Measurements from ENCODE around the gene NKIRAS1.

The NKIRAS1 gene

DNA sequence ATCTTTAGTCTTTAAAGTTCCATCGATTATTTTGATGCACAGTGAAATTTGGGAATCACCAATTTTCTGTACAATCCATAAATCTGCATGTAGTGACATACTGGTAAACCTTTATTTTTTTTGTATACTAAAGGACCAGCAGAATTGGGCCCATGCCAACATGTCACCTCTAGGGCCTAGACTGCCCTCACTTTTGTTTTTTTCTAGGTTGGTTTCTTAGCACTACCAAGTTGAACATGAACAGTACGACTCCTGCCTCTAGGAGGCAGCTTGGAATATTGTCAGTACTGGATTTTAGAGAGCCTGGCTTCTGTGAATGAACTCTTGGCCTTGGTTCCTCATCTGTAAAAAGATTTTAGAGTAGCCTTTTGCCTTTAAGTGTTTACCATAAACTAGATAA lies 32.3 kb downstream of the NKIRAS1 start:
- TF ChIP-seq FOXP2 (optimal IDR thresholded peaks at IDR 0.05; ENCODE audit: borderline replicate concordance, extremely low read depth, extremely low read length, insufficient read depth) (no peak), TAF1 (IDR thresholded peaks at IDR 0.05; ENCODE audit: borderline replicate concordance, insufficient read depth, low read length) (no peak), POLR2AphosphoS5 (IDR thresholded peaks at IDR 0.05; ENCODE audit: low read depth, low read length) (no peak), SIN3A (IDR thresholded peaks at IDR 0.05; ENCODE audit: borderline replicate concordance, insufficient read depth, low read length) (no peak)
- TF ChIP-seq, protein P1, sequence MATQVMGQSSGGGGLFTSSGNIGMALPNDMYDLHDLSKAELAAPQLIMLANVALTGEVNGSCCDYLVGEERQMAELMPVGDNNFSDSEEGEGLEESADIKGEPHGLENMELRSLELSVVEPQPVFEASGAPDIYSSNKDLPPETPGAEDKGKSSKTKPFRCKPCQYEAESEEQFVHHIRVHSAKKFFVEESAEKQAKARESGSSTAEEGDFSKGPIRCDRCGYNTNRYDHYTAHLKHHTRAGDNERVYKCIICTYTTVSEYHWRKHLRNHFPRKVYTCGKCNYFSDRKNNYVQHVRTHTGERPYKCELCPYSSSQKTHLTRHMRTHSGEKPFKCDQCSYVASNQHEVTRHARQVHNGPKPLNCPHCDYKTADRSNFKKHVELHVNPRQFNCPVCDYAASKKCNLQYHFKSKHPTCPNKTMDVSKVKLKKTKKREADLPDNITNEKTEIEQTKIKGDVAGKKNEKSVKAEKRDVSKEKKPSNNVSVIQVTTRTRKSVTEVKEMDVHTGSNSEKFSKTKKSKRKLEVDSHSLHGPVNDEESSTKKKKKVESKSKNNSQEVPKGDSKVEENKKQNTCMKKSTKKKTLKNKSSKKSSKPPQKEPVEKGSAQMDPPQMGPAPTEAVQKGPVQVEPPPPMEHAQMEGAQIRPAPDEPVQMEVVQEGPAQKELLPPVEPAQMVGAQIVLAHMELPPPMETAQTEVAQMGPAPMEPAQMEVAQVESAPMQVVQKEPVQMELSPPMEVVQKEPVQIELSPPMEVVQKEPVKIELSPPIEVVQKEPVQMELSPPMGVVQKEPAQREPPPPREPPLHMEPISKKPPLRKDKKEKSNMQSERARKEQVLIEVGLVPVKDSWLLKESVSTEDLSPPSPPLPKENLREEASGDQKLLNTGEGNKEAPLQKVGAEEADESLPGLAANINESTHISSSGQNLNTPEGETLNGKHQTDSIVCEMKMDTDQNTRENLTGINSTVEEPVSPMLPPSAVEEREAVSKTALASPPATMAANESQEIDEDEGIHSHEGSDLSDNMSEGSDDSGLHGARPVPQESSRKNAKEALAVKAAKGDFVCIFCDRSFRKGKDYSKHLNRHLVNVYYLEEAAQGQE (IDR thresholded peaks at IDR 0.05; ENCODE audit: insufficient read depth in 1 of 2, low read depth in 2 of 2, low read length in 2 of 2) = no peak

DNA sequence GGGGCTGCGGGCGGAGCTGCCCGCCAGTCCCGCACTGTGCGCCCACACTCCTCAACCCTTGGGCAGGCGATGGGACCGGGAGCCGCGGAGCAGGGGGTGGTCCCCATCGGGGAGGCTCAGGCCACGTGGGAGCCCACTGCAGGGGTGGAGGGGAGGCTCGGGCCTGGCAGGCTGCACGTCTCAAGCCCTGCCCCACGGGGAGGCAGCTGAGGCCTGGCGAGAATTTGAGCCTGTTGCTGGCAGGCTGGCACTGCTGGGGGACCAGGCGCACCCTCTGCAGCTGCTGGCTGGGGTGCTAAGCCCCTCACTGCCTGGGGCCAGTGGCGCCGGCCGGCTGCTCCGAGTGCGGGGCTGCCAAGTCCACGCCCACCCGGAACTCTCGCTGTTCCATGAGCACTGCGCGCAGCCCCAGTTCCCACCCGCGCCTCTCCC lies 34.3 kb downstream of the NKIRAS1 start:
- no peak for TF ChIP-seq POLR2AphosphoS5 (IDR thresholded peaks at IDR 0.05; ENCODE audit: low read depth, low read length)
- TF ChIP-seq SIN3A (IDR thresholded peaks at IDR 0.05; ENCODE audit: borderline replicate concordance, insufficient read depth, low read length) = no peak
- no peak for TF ChIP-seq TAF1 (IDR thresholded peaks at IDR 0.05; ENCODE audit: borderline replicate concordance, insufficient read depth, low read length)
- TF ChIP-seq, protein P1 (IDR thresholded peaks at IDR 0.05; ENCODE audit: insufficient read depth in 1 of 2, low read depth in 2 of 2, low read length in 2 of 2) = no peak
- TF ChIP-seq FOXP2 (optimal IDR thresholded peaks at IDR 0.05; ENCODE audit: borderline replicate concordance, extremely low read depth, extremely low read length, insufficient read depth) = no peak

DNA sequence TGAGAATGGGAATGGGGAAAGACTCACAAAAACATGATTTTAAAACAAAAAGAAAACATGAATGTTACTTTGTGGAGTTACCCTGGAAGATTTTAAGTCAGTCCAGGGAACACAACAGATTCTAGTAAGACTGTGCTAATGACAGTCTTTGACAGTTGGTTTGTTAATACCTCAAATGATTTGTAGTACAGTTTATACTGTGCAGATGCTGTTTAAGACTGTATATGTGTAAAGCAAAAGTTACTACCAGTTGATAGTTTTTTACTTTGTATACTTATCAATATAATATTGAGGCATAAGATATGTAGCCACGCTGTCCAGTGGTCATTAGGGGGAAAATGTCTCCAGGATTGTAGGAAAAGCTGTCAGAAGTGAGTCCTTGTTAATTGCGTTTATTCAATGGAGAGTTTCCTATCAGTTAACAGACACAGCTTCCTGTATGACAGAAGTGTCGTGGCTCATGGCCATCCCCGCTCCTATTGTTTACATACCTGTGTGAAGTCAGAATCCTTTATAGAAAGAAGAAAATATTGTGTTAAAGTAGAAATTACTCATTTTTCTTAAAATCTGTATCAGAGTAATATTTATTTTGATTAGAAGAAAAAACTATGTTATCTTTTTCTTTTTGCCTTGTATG lies 36.0 kb downstream of the NKIRAS1 start:
- TF ChIP-seq POLR2AphosphoS5 (IDR thresholded peaks at IDR 0.05; ENCODE audit: low read depth, low read length) (no peak), TAF1 (IDR thresholded peaks at IDR 0.05; ENCODE audit: borderline replicate concordance, insufficient read depth, low read length) (no peak), SIN3A (IDR thresholded peaks at IDR 0.05; ENCODE audit: borderline replicate concordance, insufficient read depth, low read length) (no peak), FOXP2 (optimal IDR thresholded peaks at IDR 0.05; ENCODE audit: borderline replicate concordance, extremely low read depth, extremely low read length, insufficient read depth) (no peak)
- TF ChIP-seq, protein P1 (IDR thresholded peaks at IDR 0.05; ENCODE audit: insufficient read depth in 1 of 2, low read depth in 2 of 2, low read length in 2 of 2) = no peak

DNA sequence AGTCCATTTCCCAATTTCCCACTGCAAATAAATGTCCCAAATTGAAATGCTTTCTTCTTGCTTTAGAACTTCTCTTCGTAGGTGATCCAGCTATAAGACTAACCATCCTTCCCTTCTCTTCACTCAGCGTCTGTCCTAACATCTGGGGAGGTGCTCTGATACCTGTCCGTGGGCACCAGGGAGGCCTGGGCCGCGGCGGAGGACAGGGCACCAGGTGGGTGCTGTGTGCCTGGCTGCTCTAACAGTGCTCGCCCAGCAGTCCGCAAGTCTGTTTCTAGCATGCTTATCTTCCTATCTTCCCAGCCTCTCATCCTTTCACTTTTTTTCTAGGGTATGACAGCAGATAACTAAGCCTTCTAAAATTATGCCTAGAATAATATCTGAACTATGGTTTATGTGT lies 37.3 kb downstream of the NKIRAS1 start:
- TF ChIP-seq TAF1 (IDR thresholded peaks at IDR 0.05; ENCODE audit: borderline replicate concordance, insufficient read depth, low read length) = no peak
- TF ChIP-seq POLR2AphosphoS5 (IDR thresholded peaks at IDR 0.05; ENCODE audit: low read depth, low read length) = no peak
- TF ChIP-seq, protein P1 (IDR thresholded peaks at IDR 0.05; ENCODE audit: insufficient read depth in 1 of 2, low read depth in 2 of 2, low read length in 2 of 2) = no peak
- TF ChIP-seq FOXP2 (optimal IDR thresholded peaks at IDR 0.05; ENCODE audit: borderline replicate concordance, extremely low read depth, extremely low read length, insufficient read depth) = no peak
- no peak for TF ChIP-seq SIN3A (IDR thresholded peaks at IDR 0.05; ENCODE audit: borderline replicate concordance, insufficient read depth, low read length)

Data from PFSK-1 (cell line).